Immature natural killer cell (primary cell): ENCODE results near the gene MRAS. TPM values are rescaled to one million over a fixed set of nuclear protein-coding genes. Genes with fewer than 3 reads are reported as not detected.

Experiments
- DNase-seq, 3 donors: peaks; one replicate each; pipeline ENCODE4 v3.0.0; 2022; ENCODE audit warnings: mixed read lengths in 1 of 3
- H3K27ac Mint-ChIP-seq, 6 donors: one replicate each; pipeline ENCODE4 v1.8.0; 2020; ENCODE audit warnings: mixed read lengths in 6 of 6, mild to moderate bottlenecking in 5 of 6, inconsistent platforms in 4 of 6, moderate library complexity in 3 of 6
- H3K27me3 Mint-ChIP-seq, 3 donors: one replicate each; pipeline ENCODE4 v1.8.0; 2020 to 2021; ENCODE audit warnings: low read depth in 3 of 3, mild to moderate bottlenecking in 3 of 3, mixed read lengths in 3 of 3, moderate library complexity in 3 of 3, inconsistent platforms in 1 of 3
- H3K36me3 Mint-ChIP-seq, 3 donors: one replicate each; pipeline ENCODE4 v1.8.0; 2020; ENCODE audit warnings: mixed read lengths in 3 of 3, inconsistent platforms in 2 of 3, mild to moderate bottlenecking in 2 of 3
- H3K4me1 Mint-ChIP-seq, 2 donors: one replicate each; pipeline ENCODE4 v1.8.0; 2020; ENCODE audit warnings: inconsistent platforms in 2 of 2, mild to moderate bottlenecking in 2 of 2, mixed read lengths in 2 of 2, moderate library complexity in 1 of 2
- H3K4me3 Mint-ChIP-seq, 5 donors: one replicate each; pipeline ENCODE4 v1.8.0; 2020; ENCODE audit warnings: mild to moderate bottlenecking in 5 of 5, mixed read lengths in 5 of 5, inconsistent platforms in 3 of 5, moderate library complexity in 3 of 5
- H3K9me3 Mint-ChIP-seq, 6 donors: one replicate each; pipeline ENCODE4 v1.8.0; 2020; ENCODE audit warnings: mild to moderate bottlenecking in 6 of 6, mixed read lengths in 6 of 6, inconsistent platforms in 4 of 6, moderate library complexity in 3 of 6
- polyA plus RNA-seq, 3 donors: library from polyadenylated mRNA; unstranded; fragments of 300-500 nt; fragmentation: Illumina TruSeq; gene quantifications; one replicate each; pipeline ENCODE4 v1.2.3, GENCODE V29; 2021

The MRAS gene
- polyA plus RNA-seq = not detected

DNA sequence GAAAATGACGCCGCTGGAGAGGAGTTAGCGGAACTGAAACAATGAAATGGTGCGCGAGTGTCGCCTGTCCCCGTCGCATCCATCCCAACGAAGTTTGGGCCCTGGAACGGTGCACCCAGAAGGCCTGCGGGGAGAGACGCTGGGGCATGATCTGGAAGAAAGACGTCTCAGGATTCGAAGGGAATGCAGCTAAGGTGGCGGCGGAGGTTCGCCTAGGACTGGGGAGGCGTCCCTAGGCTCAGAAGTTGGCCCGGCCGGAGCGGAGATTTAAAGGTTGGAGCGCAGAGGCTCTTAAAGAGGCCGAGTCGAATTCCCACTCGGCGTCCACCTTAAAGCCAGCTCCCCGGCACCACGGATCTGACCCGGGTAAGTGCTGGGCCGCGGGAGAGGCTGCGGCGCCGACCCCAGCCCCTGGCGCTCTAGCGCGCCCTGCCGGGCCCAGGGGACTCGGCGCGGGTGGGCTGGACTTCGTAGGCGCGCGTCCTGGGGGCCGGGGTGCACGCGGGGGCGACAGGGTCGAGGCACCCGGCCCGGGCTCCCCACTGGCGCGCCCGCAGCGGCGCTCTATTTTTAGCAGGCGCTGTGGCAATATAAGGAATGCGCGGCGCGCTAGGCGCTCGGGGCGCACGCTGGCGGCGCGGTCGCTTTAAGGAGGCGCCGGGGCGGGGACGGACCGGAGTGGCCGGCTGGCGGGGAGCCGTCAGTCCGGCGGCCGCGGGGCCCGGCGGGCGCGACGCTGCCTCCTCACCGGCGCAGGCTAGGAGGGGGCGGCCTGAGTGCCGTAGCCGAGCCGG lies at the start of gene MRAS:
Gene MRAS, plus strand, starts transcription at position 620 of the 794 bp plus-strand sequence. CDS start 24,305 bp downstream, outside the sequence.
- Mint-ChIP-seq H3K4me1 (peaks cover 9 to 17% of the 10 kb centered on the region in 2 donors), H3K27me3 (peaks cover 3 to 12% (median 6%) of the 10 kb centered on the region in 3 donors), H3K27ac (no peak within 1 kb of the TSS), H3K4me3 (peak within 1 kb of the TSS; percentile 65 to 89 (median 79)), H3K36me3 (no peaks in the 10 kb centered on the region), H3K9me3 (no peaks in the 10 kb centered on the region)
- DNase-seq = peak in 1 of 3 donors; percentile 7

DNA sequence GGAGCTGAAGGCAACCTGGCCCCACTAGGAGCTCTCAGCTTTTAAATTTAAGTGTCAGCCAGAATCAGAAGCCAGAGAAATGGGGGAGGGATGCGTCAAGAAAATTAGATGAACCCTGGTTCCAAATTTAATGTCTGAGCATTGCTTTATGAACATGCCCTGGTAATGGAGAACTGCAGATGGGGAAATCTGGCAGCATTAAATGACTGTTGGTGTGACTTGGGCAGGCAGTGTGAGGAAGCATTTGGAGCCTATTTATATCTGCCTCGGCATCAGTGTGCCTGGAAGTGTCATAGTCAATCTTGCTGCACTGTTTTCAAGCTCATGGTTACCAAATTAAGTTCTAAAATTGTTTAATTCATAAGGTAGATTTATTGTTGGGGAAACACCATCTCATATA lies 47.7 kb upstream of the MRAS start:
- Mint-ChIP-seq H3K27me3 (no peaks in the 10 kb centered on the region), H3K9me3 (no peaks in the 10 kb centered on the region), H3K4me1 (no peaks in the 10 kb centered on the region), H3K36me3 (peaks cover 4 to 13% (median 8%) of the 10 kb centered on the region in 3 donors), H3K27ac (peak overlapping the region in 1 of 6 donors; percentile 53), H3K4me3 (no peak overlapping the region)
- no peak for DNase-seq

DNA sequence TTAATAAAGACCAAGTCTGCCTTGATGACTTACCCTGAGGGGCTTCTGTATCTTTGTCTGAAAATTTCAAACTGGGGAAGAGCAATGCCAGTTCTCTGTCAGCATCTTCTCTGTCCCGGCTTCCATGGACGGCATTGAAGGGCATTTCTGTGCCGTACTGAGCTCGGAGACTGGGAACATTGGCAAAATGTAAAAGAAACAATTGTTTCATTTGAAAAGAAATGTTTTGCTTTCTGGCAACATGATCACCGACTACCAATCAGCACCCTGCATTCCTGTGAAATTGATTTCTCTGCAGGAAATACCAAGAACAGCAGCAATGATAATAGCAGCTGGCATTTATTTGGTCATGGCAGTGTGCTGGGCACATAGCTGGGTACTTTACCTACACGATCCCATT lies 44.9 kb upstream of the MRAS start:
- Mint-ChIP-seq H3K4me3 (no peak overlapping the region), H3K4me1 (no peaks in the 10 kb centered on the region), H3K27ac (no peak overlapping the region), H3K27me3 (peaks cover 2 to 6% (median 4%) of the 10 kb centered on the region in 3 donors), H3K36me3 (peaks cover 4 to 15% (median 12%) of the 10 kb centered on the region in 3 donors), H3K9me3 (peaks cover 9 to 16% (median 12%) of the 10 kb centered on the region in 6 donors)
- no peak for DNase-seq

DNA sequence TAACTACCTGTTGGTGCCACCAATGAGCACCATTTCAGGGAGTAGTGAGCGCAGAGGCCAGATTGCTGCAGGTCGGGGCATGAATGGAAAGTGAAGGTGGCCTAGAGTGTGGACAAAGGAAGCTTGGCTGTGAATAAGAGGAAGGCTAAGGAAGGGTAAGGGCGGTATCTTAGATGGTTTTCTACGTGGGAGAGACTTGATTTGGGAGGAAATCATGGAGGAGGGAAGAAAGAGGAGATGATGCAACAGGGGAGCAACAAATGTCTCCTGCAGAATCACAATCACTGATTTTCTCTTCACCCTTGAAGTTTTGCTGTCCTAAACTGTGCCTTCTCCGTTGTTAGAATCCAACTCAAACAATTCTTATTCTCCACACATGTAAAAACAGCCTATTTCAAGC lies 40.5 kb upstream of the MRAS start:
- Mint-ChIP-seq H3K9me3 (peaks cover 21 to 46% (median 35%) of the 10 kb centered on the region in 6 donors), H3K4me3 (no peak overlapping the region), H3K36me3 (peaks cover 0 to 15% (median 9%) of the 10 kb centered on the region in 3 donors), H3K4me1 (no peaks in the 10 kb centered on the region), H3K27me3 (peaks cover 2 to 27% (median 9%) of the 10 kb centered on the region in 3 donors), H3K27ac (no peak overlapping the region)
- no peak for DNase-seq

DNA sequence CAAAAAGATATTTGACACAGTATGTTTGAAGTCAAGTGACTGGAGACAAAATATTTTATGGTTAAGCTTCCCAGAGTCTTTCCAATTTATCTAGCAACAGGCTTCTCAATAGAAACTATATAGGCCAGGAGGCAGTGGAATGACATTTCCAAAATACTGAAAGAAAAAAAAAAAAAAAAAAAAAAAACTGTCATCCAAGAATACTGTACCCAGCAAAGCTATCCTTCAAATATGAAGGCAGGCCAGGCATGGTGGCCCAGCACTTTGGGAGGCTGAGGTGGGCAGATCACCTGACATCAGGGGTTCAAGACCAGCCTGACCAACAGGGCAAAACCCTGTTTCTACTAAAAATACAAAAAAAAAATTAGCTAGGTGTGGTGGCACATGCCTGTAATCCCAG lies 39.6 kb upstream of the MRAS start:
- Mint-ChIP-seq H3K27me3 (peaks cover 2 to 30% (median 9%) of the 10 kb centered on the region in 3 donors), H3K27ac (no peak overlapping the region), H3K9me3 (peaks cover 21 to 46% (median 35%) of the 10 kb centered on the region in 6 donors), H3K4me1 (no peaks in the 10 kb centered on the region), H3K36me3 (peaks cover 0 to 15% (median 9%) of the 10 kb centered on the region in 3 donors), H3K4me3 (no peak overlapping the region)
- DNase-seq = no peak

DNA sequence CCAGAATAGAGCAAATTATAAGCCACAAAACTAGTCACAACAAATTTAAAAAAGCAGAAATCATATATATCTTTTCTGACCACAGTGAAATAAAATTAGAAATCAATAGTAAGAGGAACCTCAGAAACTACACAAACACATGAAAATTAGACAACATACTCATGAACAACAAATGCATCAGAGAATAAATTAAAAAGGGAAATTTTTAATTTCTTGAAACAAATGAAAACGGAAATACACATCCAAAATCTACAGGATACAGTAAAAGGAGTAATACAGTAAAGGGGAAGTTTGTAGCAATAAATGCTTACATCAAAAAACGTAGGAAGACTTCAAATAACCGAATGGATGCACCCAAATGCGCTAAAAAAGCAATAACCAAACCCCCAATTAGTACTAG lies 37.9 kb upstream of the MRAS start:
- Mint-ChIP-seq H3K4me3 (no peak overlapping the region), H3K27me3 (peaks cover 2 to 31% (median 9%) of the 10 kb centered on the region in 3 donors), H3K9me3 (peaks cover 21 to 46% (median 36%) of the 10 kb centered on the region in 6 donors), H3K4me1 (no peaks in the 10 kb centered on the region), H3K27ac (no peak overlapping the region), H3K36me3 (peaks cover 0 to 15% (median 9%) of the 10 kb centered on the region in 3 donors)
- no peak for DNase-seq

DNA sequence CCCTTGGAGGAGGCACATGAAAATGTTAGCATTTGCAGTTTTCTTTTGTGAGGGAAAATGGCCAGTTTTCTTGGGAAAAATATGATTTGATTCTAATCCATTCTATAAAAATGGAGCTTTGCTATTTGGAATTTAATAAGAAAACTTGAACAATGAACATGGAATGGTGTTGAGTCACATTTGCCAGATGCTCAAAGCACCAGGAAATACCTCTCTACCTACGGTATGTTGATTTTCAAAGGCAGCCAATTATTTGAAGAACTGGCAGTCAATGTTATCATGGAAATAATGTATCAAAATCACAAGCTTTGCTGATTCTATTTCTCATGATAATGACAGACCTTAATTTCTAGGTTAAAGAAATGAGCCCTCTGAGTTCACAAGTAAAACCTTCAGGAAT lies 33.6 kb upstream of the MRAS start:
- peaks cover 0 to 4% (median 0%) of the 10 kb centered on the region in 3 donors for H3K36me3 Mint-ChIP-seq

DNA sequence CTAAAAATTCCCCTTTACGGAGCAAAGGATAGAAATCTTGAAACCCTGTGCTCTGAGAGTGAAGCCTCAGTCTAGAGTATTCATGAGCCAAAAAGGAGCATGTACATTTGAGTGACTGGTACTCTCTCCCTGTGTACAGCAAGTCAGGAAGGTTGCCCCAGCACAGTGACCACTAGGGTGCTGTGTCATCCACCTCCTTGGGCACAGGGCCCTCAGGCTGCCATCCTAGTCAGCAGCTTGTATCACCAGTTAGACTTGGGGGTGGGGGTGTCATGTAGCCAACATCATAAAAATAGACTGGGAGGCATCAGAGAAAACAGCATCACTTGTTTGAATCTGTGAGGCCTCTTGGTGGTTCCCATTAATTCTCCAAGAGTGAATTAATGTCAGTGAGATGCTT lies 30.7 kb upstream of the MRAS start:
- Mint-ChIP-seq H3K4me1 (no peaks in the 10 kb centered on the region), H3K27ac (no peak overlapping the region), H3K36me3 (no peaks in the 10 kb centered on the region), H3K27me3 (peaks cover 0 to 13% (median 2%) of the 10 kb centered on the region in 3 donors), H3K4me3 (no peak overlapping the region), H3K9me3 (peaks cover 0 to 3% (median 0%) of the 10 kb centered on the region in 6 donors)
- no peak for DNase-seq

More for the DNA sequence above, 33.6 kb upstream of the MRAS start:
- H3K9me3 Mint-ChIP-seq = peaks cover 4 to 22% (median 17%) of the 10 kb centered on the region in 6 donors
- no peak overlapping the region for H3K4me3 Mint-ChIP-seq
- no peak for DNase-seq
- H3K4me1 Mint-ChIP-seq = no peaks in the 10 kb centered on the region
- H3K27me3 Mint-ChIP-seq = peaks cover 2 to 25% (median 5%) of the 10 kb centered on the region in 3 donors
- no peak overlapping the region for H3K27ac Mint-ChIP-seq

DNA sequence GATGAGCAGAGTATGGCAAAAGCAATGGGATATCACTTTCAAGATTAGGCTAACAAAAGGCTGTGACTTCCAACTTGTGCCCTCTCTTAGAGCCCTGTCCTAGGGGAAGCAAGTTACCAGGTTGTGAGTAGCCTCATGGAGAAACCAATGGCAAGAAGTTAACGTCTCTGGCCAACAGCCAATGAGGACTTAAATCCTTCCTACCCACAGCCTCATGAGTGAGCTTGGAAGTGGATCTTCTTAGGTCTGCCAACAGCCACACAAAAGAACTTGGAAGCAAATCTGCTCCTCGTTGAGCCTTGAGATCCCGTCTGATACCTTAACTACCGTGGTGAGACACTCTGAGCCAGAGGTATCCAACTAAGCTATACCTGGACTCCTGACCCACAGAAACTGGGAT lies 24.4 kb upstream of the MRAS start:
- Mint-ChIP-seq H3K9me3 (no peaks in the 10 kb centered on the region), H3K4me1 (peaks cover 8 to 13% of the 10 kb centered on the region in 2 donors), H3K4me3 (no peak overlapping the region), H3K27ac (no peak overlapping the region), H3K36me3 (no peaks in the 10 kb centered on the region), H3K27me3 (peaks cover 2 to 10% (median 4%) of the 10 kb centered on the region in 3 donors)
- DNase-seq = no peak

DNA sequence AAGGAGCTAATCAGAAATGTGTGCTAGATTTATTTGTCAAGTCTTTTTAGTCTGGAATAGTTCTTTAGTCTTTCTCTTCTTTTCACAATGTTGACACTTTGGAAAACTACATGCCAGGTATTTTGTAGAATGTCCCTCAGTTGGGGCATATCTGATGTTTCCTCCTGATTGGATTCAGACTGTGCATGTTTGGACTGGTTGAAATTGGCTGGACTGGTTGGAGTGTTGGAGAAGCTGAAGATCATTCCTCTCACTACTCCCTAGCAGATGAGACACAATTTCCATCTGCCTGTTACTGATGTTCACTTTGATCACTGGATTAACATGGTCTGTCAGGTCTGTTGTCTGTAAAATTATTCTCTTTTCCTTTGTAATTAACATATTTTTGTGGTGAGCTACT lies 22.4 kb upstream of the MRAS start:
- Mint-ChIP-seq H3K4me1 (peaks cover 14 to 24% of the 10 kb centered on the region in 2 donors), H3K27ac (no peak overlapping the region), H3K9me3 (no peaks in the 10 kb centered on the region), H3K27me3 (peaks cover 6 to 12% (median 9%) of the 10 kb centered on the region in 3 donors), H3K4me3 (no peak overlapping the region), H3K36me3 (no peaks in the 10 kb centered on the region)
- no peak for DNase-seq

DNA sequence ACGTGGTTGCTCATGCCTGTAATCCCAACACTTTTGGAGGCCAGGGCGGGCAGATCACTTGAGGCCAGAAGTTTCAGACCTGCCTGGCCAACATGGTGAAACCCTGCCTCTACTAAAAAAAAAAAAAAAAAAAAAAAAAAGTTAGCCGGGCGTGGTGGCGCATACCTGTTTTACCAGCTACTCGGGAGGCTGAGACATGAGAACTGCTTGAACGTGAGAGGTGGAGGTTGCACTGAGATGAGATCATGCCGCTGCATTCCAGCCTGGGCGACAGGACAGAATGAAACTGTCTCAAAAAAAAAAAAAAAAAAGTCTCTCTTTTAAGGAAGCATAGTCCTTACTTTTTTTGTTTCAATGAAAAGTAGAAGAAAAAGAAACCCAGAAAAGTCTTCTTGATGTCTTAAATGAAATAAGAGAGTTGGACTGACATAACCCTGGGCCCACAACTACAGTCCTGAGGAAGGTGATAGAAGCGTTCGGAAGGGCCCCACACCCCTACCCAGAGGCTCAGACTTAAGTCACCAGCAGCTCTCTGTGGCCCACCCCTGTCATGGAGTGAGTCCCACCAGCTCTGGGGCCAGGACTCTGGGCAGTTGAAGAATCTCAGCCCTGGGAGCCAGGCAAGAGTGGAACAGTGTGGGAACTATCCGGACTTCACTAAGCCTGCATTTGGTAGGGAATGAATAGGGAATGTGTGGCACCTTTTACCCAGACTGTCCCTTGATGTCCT lies 21.3 kb upstream of the MRAS start:
- Mint-ChIP-seq H3K27me3 (peaks cover 6 to 12% (median 7%) of the 10 kb centered on the region in 3 donors), H3K36me3 (no peaks in the 10 kb centered on the region), H3K4me3 (no peak overlapping the region)

DNA sequence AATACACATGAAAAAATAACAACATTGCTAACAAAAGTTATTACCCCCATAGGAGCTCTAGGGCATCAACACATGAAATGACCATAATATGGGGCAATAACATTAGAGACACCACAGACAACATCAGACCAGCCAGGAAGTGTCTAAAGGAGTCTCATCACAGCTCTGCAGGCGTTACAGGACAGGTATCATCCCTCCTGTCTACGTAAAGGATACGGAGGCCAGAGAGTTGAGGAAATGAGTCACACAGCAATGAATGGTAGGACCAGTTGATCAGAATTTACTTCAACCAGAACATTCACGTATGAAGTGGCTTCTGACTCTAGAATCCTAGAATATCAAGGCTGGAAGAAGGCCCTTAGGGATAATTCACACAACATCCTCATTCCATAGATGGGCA lies 20.5 kb upstream of the MRAS start:
- no peak for DNase-seq
- peaks cover 14 to 24% of the 10 kb centered on the region in 2 donors for H3K4me1 Mint-ChIP-seq
- no peaks in the 10 kb centered on the region for H3K36me3 Mint-ChIP-seq
- no peak overlapping the region for H3K27ac Mint-ChIP-seq
- H3K27me3 Mint-ChIP-seq = peaks cover 6 to 14% (median 7%) of the 10 kb centered on the region in 3 donors
- H3K9me3 Mint-ChIP-seq = no peaks in the 10 kb centered on the region
- peak overlapping the region in 2 of 5 donors; percentile 7 to 37 for H3K4me3 Mint-ChIP-seq

More for the DNA sequence above, 21.3 kb upstream of the MRAS start:
- no peaks in the 10 kb centered on the region for H3K9me3 Mint-ChIP-seq
- H3K4me1 Mint-ChIP-seq = peaks cover 14 to 24% of the 10 kb centered on the region in 2 donors
- DNase-seq = no peak
- H3K27ac Mint-ChIP-seq = no peak overlapping the region

DNA sequence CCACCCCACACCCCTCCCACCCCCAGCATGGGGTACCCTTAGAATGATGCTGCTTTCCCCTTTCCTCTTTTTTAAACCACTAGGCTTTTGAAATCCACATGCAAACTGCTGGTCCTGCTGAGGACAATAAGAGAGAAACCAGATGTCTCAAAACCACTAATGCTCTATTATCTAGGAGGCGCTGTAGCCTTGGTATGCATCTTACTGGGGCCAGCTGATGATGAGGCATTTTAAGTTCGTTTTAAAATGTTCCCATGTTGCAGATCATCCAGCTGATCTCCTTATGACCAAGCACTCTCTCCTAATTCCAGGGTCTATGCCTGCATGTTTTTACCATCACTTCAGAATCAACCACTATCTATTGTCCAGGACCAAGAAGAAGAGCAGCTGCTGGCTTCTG lies 20.0 kb upstream of the MRAS start:
- DNase-seq = no peak
- Mint-ChIP-seq H3K27ac (peak overlapping the region in 3 of 6 donors; percentile 17 to 76 (median 71)), H3K27me3 (peaks cover 6 to 14% (median 7%) of the 10 kb centered on the region in 3 donors), H3K4me1 (peaks cover 14 to 24% of the 10 kb centered on the region in 2 donors), H3K36me3 (no peaks in the 10 kb centered on the region), H3K9me3 (no peaks in the 10 kb centered on the region), H3K4me3 (peak overlapping the region; percentile 72 to 96 (median 93))
